Nephron (organoid): ENCODE data around the gene EP300.

Experiments
- H3K27ac Mint-ChIP-seq, 3 experiments: 2 replicates each; pipeline ENCODE4 v1.8.0; 2020; ENCODE audit warnings: mixed read lengths in 3 of 3, mild to moderate bottlenecking in 2 of 3, moderate library complexity in 1 of 3
- H3K27me3 Mint-ChIP-seq: 2 replicates; pipeline ENCODE4 v1.8.0; 2021; ENCODE audit warnings: low read depth, mild to moderate bottlenecking, moderate library complexity, mixed read lengths
- H3K36me3 Mint-ChIP-seq: 2 replicates; pipeline ENCODE4 v1.8.0; 2020; ENCODE audit warnings: low read depth, mixed read lengths
- H3K4me1 Mint-ChIP-seq: 2 replicates; pipeline ENCODE4 v1.8.0; 2020; ENCODE audit warnings: mixed read lengths
- H3K4me3 Mint-ChIP-seq, 3 experiments: 2 replicates each; pipeline ENCODE4 v1.8.0; 2020; ENCODE audit warnings: mild to moderate bottlenecking in 3 of 3, mixed read lengths in 3 of 3, moderate library complexity in 2 of 3
- H3K9me3 Mint-ChIP-seq: 2 replicates; pipeline ENCODE4 v1.8.0; 2020; ENCODE audit warnings: mixed read lengths
- CTCF ChIP-seq, 3 experiments: fragments of 200-600 bp; sonication (generic); IDR thresholded peaks; one replicate each; pipeline ENCODE4 v1.5.0; 2021; ENCODE audit warnings: antibody characterized with exemption in 3 of 3; ENCODE audit not compliant: unreplicated experiment in 3 of 3

Gene EP300

GRCh38 chr22:41215926-41216325, 123.5 kb downstream of the EP300 start:
- Mint-ChIP-seq H3K27me3 (no peaks in the 10 kb centered on the region), H3K4me1 (peaks cover 14% of the 10 kb centered on the region), H3K9me3 (peaks cover 18% of the 10 kb centered on the region), H3K36me3 (peaks cover 67% of the 10 kb centered on the region), H3K4me3 (no peak overlapping the region), H3K27ac (no peak overlapping the region)
- no peak for TF ChIP-seq CTCF (IDR thresholded peaks at IDR 0.05; ENCODE audit: unreplicated experiment in 3 of 3)

GRCh38 chr22:41216984-41217383, 124.6 kb downstream of the EP300 start:
- Mint-ChIP-seq H3K4me1 (peaks cover 14% of the 10 kb centered on the region), H3K27ac (peak overlapping the region; percentile 89 to 95 (median 91))
- no peak for TF ChIP-seq CTCF (IDR thresholded peaks at IDR 0.05; ENCODE audit: unreplicated experiment in 3 of 3)

GRCh38 chr22:41217553-41218157, 125.3 kb downstream of the EP300 start:
- Mint-ChIP-seq H3K27me3 (no peaks in the 10 kb centered on the region), H3K4me1 (peaks cover 14% of the 10 kb centered on the region), H3K27ac (peak overlapping the region; percentile 89 to 95 (median 91)), H3K36me3 (peaks cover 66% of the 10 kb centered on the region), H3K4me3 (peak overlapping the region in 2 of 3 experiments; percentile 27 to 54), H3K9me3 (peaks cover 18% of the 10 kb centered on the region)
- TF ChIP-seq CTCF (IDR thresholded peaks at IDR 0.05; ENCODE audit: unreplicated experiment in 3 of 3) = no peak

More at GRCh38 chr22:41216984-41217383, 124.6 kb downstream of the EP300 start:
- Mint-ChIP-seq H3K4me3 (peak overlapping the region in 2 of 3 experiments; percentile 6 to 30), H3K36me3 (peaks cover 69% of the 10 kb centered on the region), H3K27me3 (no peaks in the 10 kb centered on the region), H3K9me3 (peaks cover 18% of the 10 kb centered on the region)

- H3K4me1 Mint-ChIP-seq = peaks cover under 1% of the 10 kb centered on the region
- H3K9me3 Mint-ChIP-seq = no peaks in the 10 kb centered on the region
- peaks cover 30% of the 10 kb centered on the region for H3K36me3 Mint-ChIP-seq
- no peak overlapping the region for H3K4me3 Mint-ChIP-seq
- no peak overlapping the region for H3K27ac Mint-ChIP-seq
- H3K27me3 Mint-ChIP-seq = no peaks in the 10 kb centered on the region
- TF ChIP-seq CTCF (IDR thresholded peaks at IDR 0.05; ENCODE audit: unreplicated experiment in 3 of 3) = no peak
These were observed 130.6 kb downstream of the EP300 start for GRCh38 chr22:41222846-41223507.

- no peaks in the 10 kb centered on the region for H3K4me1 Mint-ChIP-seq
- TF ChIP-seq CTCF (IDR thresholded peaks at IDR 0.05; ENCODE audit: unreplicated experiment in 3 of 3) = no peak
- H3K36me3 Mint-ChIP-seq = peaks cover 29% of the 10 kb centered on the region
- H3K27ac Mint-ChIP-seq = no peak overlapping the region
- H3K27me3 Mint-ChIP-seq = no peaks in the 10 kb centered on the region
- no peaks in the 10 kb centered on the region for H3K9me3 Mint-ChIP-seq
- no peak overlapping the region for H3K4me3 Mint-ChIP-seq
These were observed 131.1 kb downstream of the EP300 start for GRCh38 chr22:41223535-41223934.
